Stomach (tissue), 9 donors: ENCODE measurements around the gene ATG9A. TPM values are rescaled to one million over a fixed set of nuclear protein-coding genes. Genes with fewer than 3 reads are reported as not detected.

Source experiments
- DNase-seq, 2 donors: peaks; one replicate each; pipeline versions ENCODE4 v3.0.0 to v3.0.0-alpha.2; 2013 to 2019
- H3K27ac ChIP-seq, 5 donors: fragments of 200-600 bp in 4 of 5; sonication (generic) in 4 of 5; one replicate each; pipeline ENCODE4 v1.5.1; 2013 to 2019; ENCODE audit warnings: mild to moderate bottlenecking in 1 of 5, moderate library complexity in 1 of 5
- H3K27me3 ChIP-seq, 3 donors: fragments of 200-600 bp; sonication (generic); one replicate each; pipeline ENCODE4 v1.5.1; 2017 to 2019; ENCODE audit warnings: mixed run types in 1 of 3
- H3K36me3 ChIP-seq, 4 donors: fragments of 200-600 bp; sonication (generic); 1 replicate in 3 of 4; 2 replicates in 1 of 4; pipeline ENCODE4 v1.5.1; 2016 to 2019
- H3K4me1 ChIP-seq, 4 donors: fragments of 200-600 bp; sonication (generic); one replicate each; pipeline ENCODE4 v1.5.1; 2016 to 2019
- H3K4me3 ChIP-seq, 4 donors: fragments of 200-600 bp; sonication (generic) in 3 of 4; one replicate each; pipeline ENCODE4 v1.5.1; 2016 to 2019; ENCODE audit warnings: mild to moderate bottlenecking in 1 of 4
- H3K9me3 ChIP-seq, 4 donors: fragments of 200-600 bp; sonication (generic); one replicate each; pipeline ENCODE4 v1.5.1; 2016 to 2019
- CTCF ChIP-seq, 7 experiments: fragments of 450-650 bp in 4 of 7; fragments of 200-600 bp in 3 of 7; sonication (generic) in 3 of 7; IDR thresholded peaks; one replicate each; pipeline ENCODE4 v1.5.1; 2016 to 2019; ENCODE audit warnings: antibody characterized with exemption in 7 of 7, control low read depth in 2 of 7, mild to moderate bottlenecking in 1 of 7
- EP300 ChIP-seq: sonication (generic); formaldehyde crosslinking; IDR thresholded peaks from one replicate; pipeline ENCODE4 v1.6.1; 2017; ENCODE audit warnings: antibody characterized with exemption
- POLR2A ChIP-seq, 4 donors: fragments of 450-650 bp; IDR thresholded peaks; one replicate each; pipeline ENCODE4 v1.6.1; 2016; ENCODE audit warnings: antibody characterized with exemption in 4 of 4, control low read depth in 2 of 4, mild to moderate bottlenecking in 1 of 4, moderate library complexity in 1 of 4
- POLR2AphosphoS5 ChIP-seq, 3 donors: sonication (generic); formaldehyde crosslinking; IDR thresholded peaks; one replicate each; pipeline ENCODE4 v1.6.1; 2016; ENCODE audit warnings: antibody characterized with exemption in 3 of 3
- WGBS, 5 donors: extraction: QIAGEN DNeasy Blood & Tissue Kit in 3 of 5; methylation state at CpG; one replicate each; pipeline versions ENCODE4 v1.1.5 to v1.1.7; 2013 to 2018; 5-methylcytosine and 5-hydroxymethylcytosine counted together
- intact Hi-C: fragments of 100-400 bp; cut with DNase I; formaldehyde crosslinking; loops from one replicate; pipeline ENCODE4 v1.15.1; 2023; ENCODE audit warnings: low total_unique reads
- polyA plus RNA-seq, 3 donors: library from polyadenylated mRNA; stranded (reverse); fragments of 200-250 nt; gene quantifications; one replicate each; pipeline ENCODE4 v1.2.3, GENCODE V29; 2013
- total RNA-seq, 5 donors: library from RNA; depleted of rRNA; stranded (reverse); fragments of >200 nt; gene quantifications; one replicate each; pipeline versions ENCODE4 v1.1.0 to v1.2.3, GENCODE V29; 2014 to 2016
- donor health status: healthy with polysubstance abuse.
- donor health status: Bipolar disorder and iron deficiency.
- donor health status: healthy.

The ATG9A gene
- total and polyA plus RNA-seq, 8 donors = 1.4 to 100 (median 16.1) TPM

DNA sequence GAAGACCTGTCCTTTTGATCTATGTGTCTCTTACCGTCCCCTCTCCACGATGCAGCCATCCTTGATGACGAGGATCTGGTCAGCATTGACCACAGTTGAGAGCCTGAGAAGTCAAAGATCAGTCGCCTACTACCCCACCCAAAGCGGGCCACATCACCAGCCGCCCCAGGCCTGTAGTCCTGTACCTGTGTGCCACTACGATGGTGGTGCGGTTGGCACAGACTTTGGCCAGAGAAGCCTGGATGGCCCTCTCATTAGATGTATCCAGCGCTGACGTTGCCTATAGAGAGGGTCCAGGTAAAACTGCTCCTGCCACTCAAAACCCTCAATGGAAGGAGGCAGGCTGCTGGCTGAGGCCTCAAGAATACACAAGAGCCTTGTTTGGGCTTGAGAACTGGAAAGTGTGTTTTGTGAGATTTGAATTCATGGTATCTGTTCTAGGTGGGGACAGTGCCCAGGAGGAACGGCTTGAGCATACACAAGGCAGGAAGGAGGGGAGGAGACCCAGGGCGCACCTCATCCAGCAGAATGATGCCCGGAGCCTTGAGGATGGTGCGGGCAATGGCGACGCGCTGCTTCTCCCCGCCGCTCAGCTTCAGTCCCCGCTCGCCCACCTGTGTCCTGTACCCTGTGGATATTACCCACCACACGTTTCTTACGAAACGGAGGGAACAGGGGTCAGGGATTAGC is 19.1 kb downstream of the ATG9A start:
- Histone ChIP-seq H3K36me3 (peaks cover 55 to 73% (median 69%) of the 10 kb centered on the region in 4 donors), H3K9me3 (no peaks in the 10 kb centered on the region), H3K4me3 (no peak overlapping the region), H3K27me3 (no peaks in the 10 kb centered on the region), H3K4me1 (peaks cover 15 to 34% (median 25%) of the 10 kb centered on the region in 4 donors), H3K27ac (peak overlapping the region in 3 of 5 donors; percentile 37 to 41 (median 38))
- intact Hi-C loops = no loop called here
- 90 to 94% (median 92%) methylated on average over 24 of the region's 24 CpGs for WGBS, 5 donors
- no peak for DNase-seq
- TF ChIP-seq POLR2AphosphoS5 (IDR thresholded peaks at IDR 0.05) (no peak), POLR2A (IDR thresholded peaks at IDR 0.05) (no peak), CTCF (IDR thresholded peaks at IDR 0.05) (no peak), EP300 (no peak)

GRCh38 chr2:219209236-219210195 is 19.9 kb downstream of the ATG9A start:
- DNase-seq = no peak
- intact Hi-C loops = no loop called here
- WGBS, 5 donors = 74 to 80% (median 78%) methylated on average over 18 of the region's 18 CpGs
- TF ChIP-seq POLR2AphosphoS5 (IDR thresholded peaks at IDR 0.05) = no peak
- no peak for TF ChIP-seq POLR2A (IDR thresholded peaks at IDR 0.05)
- TF ChIP-seq CTCF (IDR thresholded peaks at IDR 0.05) = no peak
- TF ChIP-seq EP300 = no peak
- Histone ChIP-seq H3K9me3 (no peaks in the 10 kb centered on the region), H3K27ac (peak overlapping the region in 4 of 5 donors; percentile 13 to 42 (median 38)), H3K4me3 (no peak overlapping the region), H3K27me3 (no peaks in the 10 kb centered on the region), H3K36me3 (peaks cover 48 to 64% (median 63%) of the 10 kb centered on the region in 4 donors), H3K4me1 (peaks cover 15 to 34% (median 25%) of the 10 kb centered on the region in 4 donors)

DNA sequence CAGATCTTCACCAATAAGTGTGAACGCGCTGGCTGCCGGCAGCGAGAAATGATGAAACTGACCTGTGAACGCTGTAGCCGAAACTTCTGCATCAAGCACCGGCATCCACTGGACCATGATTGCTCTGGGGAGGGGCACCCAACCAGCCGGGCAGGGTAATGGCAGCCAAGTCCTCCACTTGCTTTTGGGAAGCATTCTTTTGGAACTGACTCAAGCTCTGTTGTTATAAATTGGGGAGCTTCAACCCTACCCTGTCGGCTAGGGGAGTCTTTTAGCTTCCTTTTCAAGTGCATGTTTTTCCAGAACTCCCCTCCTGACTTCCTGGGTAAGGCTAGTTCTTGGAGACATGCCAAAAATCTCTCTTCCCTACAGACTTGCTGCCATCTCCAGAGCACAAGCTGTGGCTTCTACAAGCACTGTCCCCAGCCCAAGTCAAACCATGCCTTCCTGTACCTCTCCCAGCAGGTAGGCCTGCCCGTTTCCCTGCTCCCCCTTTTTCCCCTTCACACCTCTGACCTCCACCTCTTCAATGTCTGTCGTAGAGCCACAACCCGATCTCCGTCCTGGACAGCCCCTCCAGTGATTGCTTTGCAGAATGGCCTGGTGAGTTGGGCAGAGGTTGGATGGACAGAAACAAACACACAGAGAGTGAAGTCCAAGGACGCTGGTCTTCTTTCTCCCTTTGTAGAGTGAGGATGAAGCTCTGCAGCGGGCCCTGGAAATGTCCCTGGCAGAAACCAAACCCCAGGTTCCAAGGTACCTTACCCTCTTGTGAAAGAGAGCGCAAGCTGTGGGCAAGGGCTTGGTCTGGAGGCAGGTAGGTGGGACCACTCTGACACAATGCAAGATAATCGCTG is 21.3 kb downstream of the ATG9A start:
- peak overlapping the region; percentile 96 to 98 (median 97) for H3K27ac ChIP-seq
- peaks cover 36 to 50% (median 49%) of the 10 kb centered on the region in 4 donors for H3K36me3 ChIP-seq
- H3K4me3 ChIP-seq = peak overlapping the region in 3 of 4 donors; percentile 56 to 65 (median 63)
- intact Hi-C loops = no loop called here
- peaks cover 15 to 34% (median 25%) of the 10 kb centered on the region in 4 donors for H3K4me1 ChIP-seq
- no peaks in the 10 kb centered on the region for H3K27me3 ChIP-seq
- DNase-seq = peak in 1 of 2 donors; percentile 46
- no peak for TF ChIP-seq CTCF (IDR thresholded peaks at IDR 0.05)
- TF ChIP-seq POLR2AphosphoS5 (IDR thresholded peaks at IDR 0.05) = no peak
- 58 to 62% (median 61%) methylated on average over 17 of the region's 17 CpGs for whole genome bisulfite sequencing, 5 donors
- H3K9me3 ChIP-seq = no peaks in the 10 kb centered on the region
